Measurements from ENCODE around the gene MYO1G. TPM values are rescaled to one million over a fixed set of nuclear protein-coding genes. Genes with fewer than 3 reads are reported as not detected.

The MYO1G gene
- total and polyA plus RNA-seq, 9 of the 15 experiments (the other 6 are each of a cell fraction or from before 2014, with no cell fraction given), result 0.03 to 0.62 (median 0.13) TPM; not detected in 1

- TF ChIP-seq RNF219 (CRISPR knock-in tag; IDR thresholded peaks at IDR 0.05) (no peak), HES1 (IDR thresholded peaks at IDR 0.05; ENCODE audit: low read depth) (no peak), POLR2AphosphoS5 (IDR thresholded peaks at IDR 0.05; ENCODE audit: control insufficient read depth, insufficient read depth, low read depth, low read length) (no peak), BRD4 (IDR thresholded peaks at IDR 0.05) (no peak), ATF7 (IDR thresholded peaks at IDR 0.05) (no peak), ZNF764 (CRISPR knock-in tag; IDR thresholded peaks at IDR 0.05; ENCODE audit: low read depth) (no peak), LEF1 (IDR thresholded peaks at IDR 0.05) (no peak), NR1H2 (CRISPR knock-in tag; IDR thresholded peaks at IDR 0.05) (no peak), ZNF121 (CRISPR knock-in tag; conservative IDR thresholded peaks at IDR 0.05) (no peak), CUX1 (CRISPR knock-in tag; IDR thresholded peaks at IDR 0.05) (no peak)
These were observed 3.3 kb downstream of the MYO1G start (continued) for GRCh38 chr7:44975331-44976039.
